Measurements from ENCODE around the gene ZGLP1.

GRCh38 chr19:10288662-10289166, 20.9 kb downstream of the ZGLP1 start:
- TF ChIP-seq CTCF (IDR thresholded peaks at IDR 0.05 in 4 of 5, conservative IDR thresholded peaks at IDR 0.05 in 1 of 5) (no peak), POLR2A (IDR thresholded peaks at IDR 0.05) (no peak)
